GM15510 (cell line): Measurements from ENCODE around the gene FAM204A.

ENCODE experiments used
- POLR2A ChIP-seq: IDR thresholded peaks from 3 replicates; pipeline ENCODE4 v1.6.1; 2011; ENCODE audit warnings: borderline replicate concordance; ENCODE audit not compliant: insufficient read length; ENCODE audit errors: extremely low read depth

FAM204A gene

DNA sequence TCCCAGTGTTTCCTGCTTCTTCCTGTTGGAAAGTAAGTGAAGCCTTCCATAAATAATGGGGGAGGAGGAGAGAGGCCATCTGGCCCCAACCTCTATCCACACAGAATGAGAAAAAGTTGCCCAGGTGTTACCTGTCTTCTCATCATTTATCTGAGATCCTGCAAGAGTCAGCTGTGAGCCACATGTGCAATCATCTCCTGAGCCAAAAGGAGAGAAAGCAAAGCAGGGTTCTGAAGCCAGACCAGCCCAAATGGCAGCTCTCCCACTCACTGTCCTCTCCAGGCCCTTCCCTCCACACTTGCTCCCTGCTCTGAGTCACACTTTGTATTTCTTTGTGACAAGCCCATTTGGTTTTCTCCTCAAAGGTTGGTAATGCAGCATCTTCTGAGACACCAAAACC lies 65.9 kb downstream of the FAM204A start:
- no peak for TF ChIP-seq POLR2A

DNA sequence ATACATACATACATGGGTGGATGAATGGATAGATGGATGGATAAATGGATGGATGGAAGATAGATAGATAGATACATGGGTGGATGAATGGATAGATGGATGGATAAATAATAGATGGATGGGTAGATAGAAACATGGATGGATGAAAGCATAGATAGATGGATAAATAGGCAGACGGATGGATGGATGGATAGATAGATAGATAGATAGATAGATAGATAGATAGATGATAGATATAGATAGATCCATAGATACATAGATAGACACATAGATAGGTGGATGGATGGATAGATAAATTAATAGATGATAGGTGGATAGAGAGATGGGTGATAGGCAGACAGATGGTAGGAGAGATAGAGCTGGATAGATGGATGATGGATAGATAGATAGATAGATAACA lies 68.5 kb downstream of the FAM204A start:
- no peak for TF ChIP-seq POLR2A

DNA sequence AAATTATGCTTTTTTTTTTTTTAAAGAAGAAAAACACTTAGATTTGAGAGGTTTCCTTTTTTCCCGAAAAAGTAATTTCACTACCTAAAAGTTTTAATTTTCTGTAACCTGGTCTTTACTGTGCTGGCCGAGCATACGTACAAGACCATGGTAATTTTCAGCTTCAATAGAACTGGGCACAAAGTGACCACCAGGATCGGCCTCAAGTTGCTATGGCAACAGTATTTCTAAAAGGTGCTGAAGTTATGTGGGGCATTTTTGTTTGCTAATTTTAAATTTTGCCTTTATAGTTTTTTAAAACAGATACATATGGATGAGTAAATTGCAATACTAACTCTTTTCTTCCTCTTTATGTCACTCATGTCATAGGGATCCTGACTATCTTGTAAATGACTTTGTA lies 69.4 kb downstream of the FAM204A start:
- TF ChIP-seq POLR2A = no peak

DNA sequence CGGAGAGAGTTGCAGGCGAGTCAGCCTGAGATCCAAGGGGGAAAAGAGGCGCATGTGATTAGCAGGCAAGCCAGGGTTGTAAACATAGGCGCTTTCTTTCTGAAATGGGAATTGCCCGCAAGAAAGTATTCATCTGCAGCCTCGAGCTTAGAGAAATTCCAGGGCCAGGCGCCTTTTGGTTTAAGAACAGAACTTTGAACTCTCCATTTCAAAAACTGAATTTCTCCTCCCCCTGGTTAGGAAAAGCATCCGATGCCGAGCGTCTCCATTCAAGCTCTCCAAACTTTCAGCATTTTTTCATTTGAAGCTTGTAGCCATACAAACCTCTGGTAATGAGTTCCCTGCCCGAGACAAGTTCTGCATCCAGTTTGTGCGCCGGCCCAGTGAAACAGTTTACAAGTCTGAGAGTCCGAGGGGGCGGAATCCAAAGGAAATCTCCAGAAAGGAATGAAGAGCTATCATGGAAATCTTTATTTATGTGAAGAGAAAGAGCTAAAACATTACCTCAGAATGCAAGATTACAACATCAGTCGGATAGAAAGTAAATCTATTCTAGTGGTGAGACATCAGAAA lies 69.9 kb downstream of the FAM204A start:
- TF ChIP-seq POLR2A = no peak

DNA sequence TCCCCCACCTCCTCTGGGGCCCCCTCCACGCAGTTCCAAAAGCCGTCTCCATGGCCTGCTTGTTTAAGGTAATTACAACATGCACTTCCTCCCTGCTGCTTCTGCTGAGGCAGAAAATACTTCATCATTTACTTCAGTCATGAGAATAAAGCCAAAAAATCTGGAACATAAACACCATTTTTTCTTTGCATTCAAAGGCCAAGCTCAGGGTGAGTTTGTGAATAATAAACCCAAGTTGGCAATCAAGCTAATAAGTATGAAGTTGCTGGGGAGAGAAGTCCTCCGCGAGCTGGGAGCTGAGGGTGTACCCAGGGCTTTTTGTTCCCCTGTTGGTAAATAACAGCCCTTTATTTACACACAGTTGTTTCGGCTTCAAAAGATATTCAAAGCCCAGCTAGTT lies 70.5 kb downstream of the FAM204A start:
- TF ChIP-seq POLR2A = no peak

DNA sequence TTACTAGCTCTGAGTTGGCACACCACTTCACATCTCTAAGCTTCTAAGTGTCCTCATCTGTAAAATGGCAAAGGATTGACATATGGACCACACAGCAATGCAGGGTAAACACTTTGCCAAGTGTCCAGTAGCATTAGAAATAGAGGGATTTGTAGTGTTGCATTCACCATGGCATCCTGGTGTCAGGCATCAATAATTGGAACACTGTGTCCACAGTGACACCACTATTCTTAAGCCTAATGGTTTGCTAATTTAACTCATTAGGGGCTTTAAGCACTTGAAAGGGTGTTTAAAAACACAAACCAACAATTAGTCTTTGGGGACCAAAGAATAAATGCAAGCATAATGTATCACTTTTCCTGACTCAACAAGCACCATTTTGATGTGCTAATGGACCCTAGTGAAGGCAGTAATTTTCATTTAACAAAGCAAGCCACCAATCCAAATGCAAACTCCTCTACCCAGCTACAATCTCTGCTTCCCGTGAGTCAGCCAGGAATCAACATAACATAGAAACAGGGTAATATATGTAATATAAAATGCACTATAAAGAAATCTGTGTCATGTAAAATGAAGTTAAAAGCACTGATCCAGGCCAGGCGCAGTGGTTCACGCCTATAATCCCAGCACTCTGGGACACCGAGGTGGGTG lies 75.9 kb downstream of the FAM204A start:
- TF ChIP-seq POLR2A = no peak

DNA sequence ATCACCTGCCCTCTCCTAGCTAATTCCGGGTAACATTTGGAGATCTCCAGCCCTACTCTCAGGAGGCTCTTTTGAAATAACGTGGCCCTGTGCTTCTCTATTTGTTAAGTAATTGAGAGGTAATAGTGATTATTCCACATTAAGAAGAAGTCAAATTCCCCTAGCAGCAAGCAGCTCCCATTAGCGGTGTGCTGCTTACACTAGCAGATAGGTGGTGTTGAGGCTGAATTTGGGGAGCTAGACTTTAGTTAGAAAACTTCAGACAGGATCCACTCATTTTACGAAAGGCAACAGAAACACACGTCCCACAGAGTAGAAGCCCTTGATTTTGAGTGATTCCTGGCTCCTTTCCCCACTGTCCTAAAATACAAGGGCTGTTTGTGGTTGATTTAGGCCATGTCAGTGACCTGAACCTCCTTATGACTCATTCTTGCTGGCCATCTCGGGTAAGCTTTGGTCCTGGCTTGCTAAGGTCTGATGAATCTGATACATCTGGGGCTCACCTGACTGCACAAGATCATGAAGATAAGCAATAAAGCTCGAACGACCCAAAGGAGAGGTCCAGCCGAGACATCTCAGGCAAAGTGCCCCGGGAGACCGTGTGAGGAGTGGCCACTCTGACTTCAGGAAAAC lies 77.2 kb downstream of the FAM204A start:
- TF ChIP-seq POLR2A = no peak

DNA sequence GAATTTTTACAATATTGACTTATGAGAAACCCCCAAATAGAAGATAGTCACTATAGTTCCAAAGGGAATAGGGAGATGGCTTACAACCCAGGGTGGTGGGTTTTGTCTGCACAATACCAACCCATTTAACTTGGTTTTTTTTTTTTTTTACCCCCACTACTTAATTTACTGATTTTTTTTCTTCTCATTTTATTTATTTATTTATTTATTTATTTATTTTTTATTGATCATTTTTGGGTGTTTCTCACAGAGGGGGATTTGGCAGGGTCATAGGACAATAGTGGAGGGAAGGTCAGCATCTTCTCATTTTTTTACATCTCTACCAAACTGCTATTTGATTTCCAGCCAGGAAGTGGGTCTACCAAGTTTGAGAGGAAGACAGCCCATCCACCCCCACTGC lies 77.9 kb downstream of the FAM204A start:
- TF ChIP-seq POLR2A = no peak

DNA sequence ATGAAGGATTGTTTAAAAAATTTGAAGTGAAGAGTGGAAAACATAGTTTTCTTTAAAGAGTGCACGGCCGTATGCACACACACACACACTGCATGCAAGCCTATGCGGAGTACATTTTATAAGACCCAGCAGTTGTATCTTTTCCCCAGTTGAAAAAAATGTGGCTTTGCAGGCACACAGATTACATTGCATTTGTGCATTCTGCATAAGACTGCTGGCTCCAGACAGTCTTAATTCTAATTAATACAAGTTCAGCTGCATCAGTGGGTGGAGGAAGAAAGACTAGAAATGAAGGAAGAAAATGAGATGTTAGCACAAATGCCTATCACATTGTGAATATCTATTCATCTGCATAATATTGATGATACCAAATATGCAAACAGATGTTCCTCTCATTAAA lies 79.6 kb downstream of the FAM204A start:
- TF ChIP-seq POLR2A = no peak

DNA sequence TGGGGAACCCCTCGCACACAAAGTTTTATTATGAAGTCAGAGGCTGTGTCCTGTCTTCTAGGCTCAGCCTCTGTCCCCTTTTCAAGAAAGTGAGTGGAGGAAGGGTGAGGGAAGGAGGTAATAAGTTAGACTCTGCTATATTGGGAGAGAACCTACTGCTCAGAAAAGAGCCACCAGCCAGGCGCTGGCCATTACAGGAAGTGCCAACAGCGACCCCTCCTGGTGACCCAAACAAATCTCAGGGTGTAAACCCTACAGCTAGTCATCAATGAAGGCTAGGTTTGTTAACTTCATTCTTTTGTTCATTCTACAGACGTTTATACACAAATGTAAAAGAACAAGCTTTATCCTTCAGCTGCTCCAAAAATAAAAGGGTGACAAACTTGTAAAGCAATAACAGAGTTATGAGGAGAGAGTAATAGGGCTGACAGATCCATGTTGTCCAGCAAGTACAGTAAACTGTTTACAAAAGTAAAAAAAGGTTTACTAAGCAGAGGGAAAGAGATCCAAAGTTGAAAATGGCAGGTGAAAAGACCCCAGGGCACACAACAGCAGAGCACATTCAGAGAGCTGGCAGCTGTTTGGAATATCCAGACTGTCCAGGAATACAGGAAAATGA lies 82.7 kb downstream of the FAM204A start:
- TF ChIP-seq POLR2A = no peak

DNA sequence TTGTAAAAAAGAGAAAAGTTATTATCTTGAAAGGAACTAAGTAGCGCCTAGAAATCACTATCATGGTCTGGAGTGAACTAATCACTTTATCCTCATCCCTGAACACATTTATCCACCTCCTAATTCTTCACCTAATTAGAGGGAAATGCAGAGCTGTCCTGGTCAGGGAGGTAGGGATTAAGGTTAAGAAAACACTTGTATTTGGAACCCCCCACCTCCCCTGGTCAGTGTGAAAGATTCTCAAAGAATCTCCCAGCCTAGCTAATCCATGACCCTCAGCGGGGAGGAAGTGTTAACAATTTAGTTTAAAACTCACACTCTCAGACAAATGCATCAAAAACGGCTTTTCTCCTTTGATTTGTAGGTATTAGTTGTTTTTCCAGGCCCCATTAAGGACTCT lies 83.8 kb downstream of the FAM204A start:
- TF ChIP-seq POLR2A = no peak

DNA sequence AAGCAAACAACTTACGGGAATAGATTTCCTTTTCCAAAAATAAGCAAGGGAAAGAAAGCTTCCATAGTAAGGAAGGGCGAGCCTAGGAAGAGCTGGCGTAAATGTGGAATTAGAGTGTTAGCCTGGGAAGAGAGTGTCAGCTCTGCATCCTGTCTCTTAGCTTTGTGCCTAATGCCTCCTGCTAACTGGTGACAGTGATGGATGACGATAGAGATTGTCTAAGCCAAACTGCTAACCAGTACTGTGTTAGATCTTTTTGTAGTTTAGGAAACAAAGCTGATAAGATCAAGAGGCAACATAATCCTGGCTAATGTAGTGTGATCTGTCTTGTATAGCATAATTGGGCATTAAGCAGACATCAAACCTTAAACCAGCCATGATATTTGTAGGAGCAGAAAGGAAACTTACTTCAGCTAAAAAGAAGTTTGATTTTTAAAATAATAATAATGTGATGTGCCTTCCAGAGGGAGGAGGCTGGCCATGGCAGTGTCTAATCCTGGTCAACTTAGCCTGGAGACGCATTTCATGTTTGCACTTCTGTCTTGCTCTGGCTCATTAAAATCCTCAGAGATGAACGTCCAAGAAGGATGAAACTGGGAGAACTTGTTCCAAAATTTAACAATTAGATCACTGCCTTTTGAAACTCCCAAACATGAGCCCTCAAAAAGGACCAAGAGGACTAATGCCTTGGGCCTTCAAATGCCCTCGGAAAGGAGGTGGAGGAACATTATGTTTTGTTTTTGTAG lies 85.1 kb downstream of the FAM204A start:
- no peak for TF ChIP-seq POLR2A

DNA sequence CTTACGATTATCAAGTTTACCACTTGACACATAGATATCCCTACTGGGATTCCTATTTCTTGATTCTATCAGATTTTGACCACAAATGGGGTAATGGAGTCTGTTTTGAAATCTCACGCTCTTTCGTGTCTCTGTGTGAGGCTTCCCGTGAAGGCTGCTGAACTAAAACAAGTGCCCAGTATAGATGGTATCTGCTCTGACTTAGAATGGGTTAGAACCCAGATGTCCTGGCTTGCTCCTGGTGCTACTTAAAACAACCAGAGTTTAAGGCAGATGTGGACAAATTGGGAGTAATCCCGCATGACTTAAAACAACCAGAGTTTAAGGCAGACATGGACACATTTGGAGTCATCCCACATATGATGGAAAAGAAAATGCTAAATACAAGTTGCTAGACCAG lies 85.9 kb downstream of the FAM204A start:
- no peak for TF ChIP-seq POLR2A

DNA sequence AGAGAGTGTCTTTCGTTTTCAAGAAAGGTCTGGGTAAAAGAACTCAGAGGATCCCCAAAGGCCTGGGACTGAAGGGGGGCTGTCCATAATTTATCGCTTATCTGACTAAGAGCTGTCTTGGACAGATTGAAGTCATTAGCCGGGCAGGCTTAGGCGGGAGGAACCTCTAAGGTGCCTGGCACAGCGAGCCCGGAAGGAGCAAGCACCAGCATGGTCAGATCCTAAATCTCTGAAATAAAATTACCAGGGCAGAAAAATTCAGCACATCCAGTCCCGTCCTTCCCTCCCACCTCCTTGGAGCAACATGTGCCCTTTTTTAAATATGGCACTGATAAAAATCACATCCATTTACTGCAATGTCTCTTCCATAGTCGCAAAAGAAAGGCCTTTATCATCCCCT lies 86.8 kb downstream of the FAM204A start:
- TF ChIP-seq POLR2A = no peak

DNA sequence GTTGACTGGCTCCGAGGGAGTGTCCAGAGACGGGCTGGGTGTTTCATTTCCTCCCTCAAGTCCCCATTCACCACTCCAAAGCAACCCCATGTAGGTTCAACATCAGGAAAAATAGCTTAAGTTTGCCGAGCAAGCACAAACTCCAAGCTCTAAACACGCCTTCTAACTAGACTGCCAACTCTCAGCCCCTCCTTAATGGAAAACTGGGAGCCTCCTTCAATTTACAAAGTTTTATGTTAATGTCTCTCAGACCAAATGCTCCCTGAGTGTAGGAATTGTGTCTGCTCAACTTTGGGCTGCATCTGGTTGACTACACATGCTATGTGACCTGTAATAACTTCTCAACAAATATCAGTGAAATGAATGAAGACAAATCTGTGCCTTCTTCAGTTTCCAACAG lies 87.5 kb downstream of the FAM204A start:
- no peak for TF ChIP-seq POLR2A
